Neural cell (in vitro differentiated cells): ENCODE data around the gene CHCHD1. TPM values are rescaled to one million over a fixed set of nuclear protein-coding genes. Genes with fewer than 3 reads are reported as not detected.
"Not testable (repeated sequence)": the region's sequence is repeated elsewhere in the genome, so short reads cannot be mapped to it uniquely, and the experiment has no call there.

ENCODE experiments used
- H2AFZ ChIP-seq: fragments of 200-600, 300-800 bp; sonication (generic), shearing (Covaris generic); 2 replicates; pipeline ENCODE4 v1.6.0; 2014; ENCODE audit warnings: low read depth, mild to moderate bottlenecking, antibody characterized with exemption, low read length, moderate library complexity
- H3F3A ChIP-seq: fragments of 200-600 bp; shearing (Covaris generic); 2 replicates; pipeline ENCODE4 v1.6.1; 2016; ENCODE audit warnings: mild to moderate bottlenecking, moderate library complexity, mixed read lengths, antibody characterized with exemption, low read length; ENCODE audit not compliant: insufficient read depth, poor library complexity, severe bottlenecking
- H3K27ac ChIP-seq: fragments of 200-600, 300-800 bp; sonication (generic), shearing (Covaris generic); 2 replicates; pipeline ENCODE4 v1.5.1; 2014; ENCODE audit warnings: mild to moderate bottlenecking, low read length, moderate library complexity
- H3K27me3 ChIP-seq: fragments of 300-800, 200-600 bp; sonication (generic), shearing (Covaris generic); 2 replicates; pipeline ENCODE4 v1.6.0; 2014; ENCODE audit warnings: mild to moderate bottlenecking, low read depth, low read length, moderate library complexity; ENCODE audit not compliant: insufficient read depth
- H3K36me3 ChIP-seq: fragments of 300-800, 200-600 bp; sonication (generic), shearing (Covaris generic); 2 replicates; pipeline ENCODE4 v1.5.1; 2014; ENCODE audit warnings: mild to moderate bottlenecking, antibody characterized with exemption, low read length, moderate library complexity; ENCODE audit not compliant: insufficient read depth
- H3K4me2 ChIP-seq: fragments of 300-800, 200-600 bp; sonication (generic), shearing (Covaris generic); 2 replicates; pipeline ENCODE4 v1.6.0; 2014; ENCODE audit warnings: mild to moderate bottlenecking, low read length
- H3K4me3 ChIP-seq: fragments of 300-800, 200-600 bp; sonication (generic), shearing (Covaris generic); 2 replicates; pipeline ENCODE4 v1.5.1; 2014; ENCODE audit warnings: mild to moderate bottlenecking, low read length, moderate library complexity
- H3K79me2 ChIP-seq: fragments of 200-600 bp; shearing (Covaris generic); replicated peaks from 2 replicates; pipeline ENCODE4 v1.6.0; 2014; ENCODE audit warnings: mild to moderate bottlenecking, low read length, moderate library complexity; ENCODE audit not compliant: insufficient read depth
- H3K9ac ChIP-seq: fragments of 300-800, 200-600 bp; sonication (generic), shearing (Covaris generic); 2 replicates; pipeline ENCODE4 v1.6.1; 2016; ENCODE audit warnings: mild to moderate bottlenecking, low read length, mixed read lengths
- H3K9me2 ChIP-seq: fragments of 200-600 bp; shearing (Covaris generic); 2 replicates; pipeline ENCODE4 v1.6.1; 2016; ENCODE audit warnings: mild to moderate bottlenecking, low read length, mixed read lengths; ENCODE audit not compliant: insufficient read depth
- H3K9me3 ChIP-seq: fragments of 200-600, 300-800 bp; sonication (generic), shearing (Covaris generic); 2 replicates; pipeline ENCODE4 v1.6.1; 2016; ENCODE audit warnings: mild to moderate bottlenecking, mixed run types, low read length, moderate library complexity, mixed read lengths
- H4K20me1 ChIP-seq: fragments of 200-600 bp; shearing (Covaris generic); 2 replicates; pipeline ENCODE4 v1.6.1; 2016; ENCODE audit warnings: mild to moderate bottlenecking, mixed run types; ENCODE audit not compliant: insufficient read depth
- CTCF ChIP-seq: fragments of 450-650 bp; IDR thresholded peaks from 2 replicates; pipeline ENCODE4 v1.5.1; 2014; ENCODE audit warnings: antibody characterized with exemption, mild to moderate bottlenecking, moderate library complexity; ENCODE audit not compliant: poor library complexity, severe bottlenecking
- EP300 ChIP-seq: fragments of 450-650 bp; conservative IDR thresholded peaks from 2 replicates; pipeline ENCODE4 v1.6.1; 2014; ENCODE audit warnings: antibody characterized with exemption, mild to moderate bottlenecking, moderate library complexity; ENCODE audit not compliant: poor library complexity, severe bottlenecking
- EZH2 ChIP-seq: fragments of 200-600, 300-800 bp; shearing (Covaris generic), sonication (generic); IDR thresholded peaks from 2 replicates; pipeline ENCODE4 v1.6.1; 2014; ENCODE audit warnings: antibody characterized with exemption, low read length, borderline replicate concordance, mild to moderate bottlenecking; ENCODE audit not compliant: insufficient read depth, poor library complexity, severe bottlenecking
- MXI1 ChIP-seq: fragments of 450-650 bp; conservative IDR thresholded peaks from 2 replicates; pipeline ENCODE4 v1.6.1; 2014; ENCODE audit warnings: antibody characterized with exemption, mild to moderate bottlenecking; ENCODE audit not compliant: poor library complexity, severe bottlenecking
- POLR2AphosphoS5 ChIP-seq: IDR thresholded peaks from 2 replicates; pipeline ENCODE4 v1.6.1; 2012
- RAD21 ChIP-seq: fragments of 450-650 bp; conservative IDR thresholded peaks from 2 replicates; pipeline ENCODE4 v1.6.1; 2014; ENCODE audit warnings: antibody characterized with exemption, mild to moderate bottlenecking, moderate library complexity
- REST ChIP-seq: IDR thresholded peaks from 2 replicates; pipeline ENCODE4 v1.6.1; 2012; ENCODE audit warnings: borderline replicate concordance
- SMC3 ChIP-seq: fragments of 450-650 bp; conservative IDR thresholded peaks from 2 replicates; pipeline ENCODE4 v1.6.1; 2014; ENCODE audit warnings: antibody characterized with exemption, mild to moderate bottlenecking, moderate library complexity; ENCODE audit not compliant: poor library complexity
- TAF1 ChIP-seq: IDR thresholded peaks from 2 replicates; pipeline ENCODE4 v1.6.1; 2012; ENCODE audit warnings: low read depth
- polyA plus RNA-seq: library from polyadenylated mRNA; depleted of rRNA; stranded (reverse); fragments of >200 nt; gene quantifications from 2 replicates; pipeline ENCODE4 v1.2.3, GENCODE V29; 2014

CHCHD1 gene
- polyA plus RNA-seq, 1 donor from 2014 or later = 82.5 TPM

DNA sequence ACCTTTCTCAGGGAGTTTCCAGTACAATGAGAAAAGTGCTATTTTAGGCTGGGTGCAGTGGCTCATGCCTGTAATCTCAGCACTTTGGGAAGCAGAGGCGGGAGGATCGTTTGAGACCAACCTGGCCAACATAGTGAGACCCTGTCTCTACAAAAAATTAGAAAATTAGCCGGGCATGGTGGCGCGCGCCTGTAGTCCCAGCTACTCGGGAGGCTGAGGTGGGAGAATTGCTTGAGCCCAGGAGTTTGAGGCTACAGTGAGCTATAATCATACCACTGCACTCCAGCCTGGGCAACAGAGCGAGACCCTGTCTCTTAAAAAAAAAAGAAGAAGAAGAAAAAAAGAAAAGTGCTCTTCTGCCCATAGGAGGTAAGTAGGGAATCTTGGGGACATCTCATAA is 14.2 kb downstream of the CHCHD1 start:
- H3K79me2 ChIP-seq, H3K27me3 ChIP-seq, H3K9me3 ChIP-seq, H2AFZ ChIP-seq, H3K9ac ChIP-seq, H4K20me1 ChIP-seq, H3F3A ChIP-seq, H3K4me3 ChIP-seq, H3K36me3 ChIP-seq, H3K27ac ChIP-seq, H3K4me2 ChIP-seq, H3K9me2 ChIP-seq: not testable (repeated sequence)

DNA sequence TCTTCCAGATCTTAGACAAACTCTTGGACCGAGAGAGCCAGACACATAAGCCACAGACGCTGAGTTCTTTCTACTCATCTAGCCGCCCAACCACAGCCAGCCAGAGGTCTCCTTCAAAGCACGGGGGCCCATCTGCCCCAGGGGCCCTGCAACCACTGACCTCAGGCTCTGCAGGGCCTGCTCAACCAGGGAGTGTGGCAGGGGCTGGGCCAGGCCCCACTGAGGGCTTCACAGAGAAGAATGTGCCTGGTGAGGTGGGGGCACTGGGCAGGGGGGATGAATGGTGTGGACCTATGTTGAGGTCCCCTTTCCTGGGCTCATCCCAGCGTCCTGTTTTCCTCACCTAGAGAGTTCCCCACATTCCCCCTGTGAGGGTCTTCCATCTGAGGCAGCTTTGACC is 14.9 kb downstream of the CHCHD1 start:
- H2AFZ ChIP-seq = no peak overlapping the region
- H3K27ac ChIP-seq = no peak overlapping the region
- peaks cover under 1% of the 10 kb centered on the region for H3K36me3 ChIP-seq
- no peak overlapping the region for H3K9ac ChIP-seq
- no peaks in the 10 kb centered on the region for H4K20me1 ChIP-seq
- TF ChIP-seq TAF1 (no peak), RAD21 (no peak), EP300 (no peak), REST (no peak)
- H3K9me3 ChIP-seq = no peaks in the 10 kb centered on the region
- H3K79me2 ChIP-seq = no peaks in the 10 kb centered on the region
- H3K9me2 ChIP-seq = no peaks in the 10 kb centered on the region
- no peak overlapping the region for H3K4me2 ChIP-seq
- no peaks in the 10 kb centered on the region for H3K27me3 ChIP-seq
- H3K4me3 ChIP-seq = no peak overlapping the region
- no peaks in the 10 kb centered on the region for H3F3A ChIP-seq

- Histone ChIP-seq H3F3A (no peaks in the 10 kb centered on the region), H3K79me2 (no peaks in the 10 kb centered on the region), H3K27ac (no peak overlapping the region), H3K9me3 (no peaks in the 10 kb centered on the region), H3K27me3 (no peaks in the 10 kb centered on the region), H3K4me2 (no peak overlapping the region), H3K9ac (no peak overlapping the region), H2AFZ (no peak overlapping the region), H3K36me3 (peaks cover 7% of the 10 kb centered on the region), H3K9me2 (no peaks in the 10 kb centered on the region), H3K4me3 (no peak overlapping the region), H4K20me1 (no peaks in the 10 kb centered on the region)
- no peak for TF ChIP-seq CTCF
- no peak for TF ChIP-seq EZH2
- TF ChIP-seq SMC3 = no peak
- no peak for TF ChIP-seq EP300
- TF ChIP-seq RAD21 = no peak
- TF ChIP-seq TAF1 = no peak
- no peak for TF ChIP-seq POLR2AphosphoS5
- no peak for TF ChIP-seq MXI1
- no peak for TF ChIP-seq REST
Observed at GRCh38 chr10:73797324-73798025, 15.6 kb downstream of the CHCHD1 start.
